Upper lobe of right lung (tissue), 1 donor: ENCODE data around the gene ID1. TPM values are rescaled to one million over a fixed set of nuclear protein-coding genes. Genes with fewer than 3 reads are reported as not detected.
A peak's percentile ranks its signal among the peaks of the same experiment; 100 is the strongest.

ENCODE experiments used
- ATAC-seq: fragments of 200-7000 bp; cut with Tn5 transposase; one replicate; pipeline ENCODE4 v1.9.1; 2020; ENCODE audit warnings: mild to moderate bottlenecking, moderate library complexity
- DNase-seq: peaks from one replicate; pipeline ENCODE4 v3.0.0-alpha.2; 2020
- H3K27ac ChIP-seq: fragments of 200-600 bp; one replicate; pipeline ENCODE4 v1.8.0; 2022
- H3K27me3 ChIP-seq: fragments of 200-600 bp; one replicate; pipeline ENCODE4 v1.8.0; 2022; ENCODE audit warnings: mild to moderate bottlenecking
- H3K36me3 ChIP-seq: fragments of 200-600 bp; one replicate; pipeline ENCODE4 v1.8.0; 2022
- H3K4me1 ChIP-seq: fragments of 200-600 bp; one replicate; pipeline ENCODE4 v1.8.0; 2022
- H3K4me3 ChIP-seq: fragments of 200-600 bp; one replicate; pipeline ENCODE4 v1.8.0; 2022; ENCODE audit warnings: mild to moderate bottlenecking
- H3K9me3 ChIP-seq: fragments of 200-600 bp; one replicate; pipeline ENCODE4 v1.8.0; 2022
- intact Hi-C: fragments of 100-400 bp; cut with DNase I; formaldehyde crosslinking; loops from one replicate; pipeline ENCODE4 v1.11.0; 2022
- long read RNA-seq: library from polyadenylated mRNA; unstranded; transcript quantifications from one replicate; pipeline ENCODE4 v2.0.0, GENCODE V29; 2021
- total RNA-seq: library from RNA; stranded (reverse); fragmentation: NEBNext Ultra II Directional; extraction: Animal tissue kit (Norgen Biotek cat#: 25700); gene quantifications from one replicate; pipeline ENCODE4 v1.2.1, GENCODE V29; 2021
- TF ChIP-seq, protein P1 (sequence below): fragments of 200-600 bp; IDR thresholded peaks from one replicate; pipeline ENCODE4 v1.8.0; 2022; ENCODE audit warnings: antibody characterized with exemption
- donor health status: DM: no; HTN: yes; CAD: no; lungs with severe emphysema.

Gene ID1, protein sequence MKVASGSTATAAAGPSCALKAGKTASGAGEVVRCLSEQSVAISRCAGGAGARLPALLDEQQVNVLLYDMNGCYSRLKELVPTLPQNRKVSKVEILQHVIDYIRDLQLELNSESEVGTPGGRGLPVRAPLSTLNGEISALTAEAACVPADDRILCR
- 515 TPM for total RNA-seq
- long read RNA-seq, transcript ID1-202 (2 exons, 994 nt): major isoform, 122 of 157 reads
- long read RNA-seq, transcript ID1-201 (1 exons, 1,233 nt): minor isoform, 34 of 157 reads
- long read RNA-seq, partial matches to known transcripts: 0 of 157 reads
- long read RNA-seq, other reads (novel, unspliced or antisense): 1 of 157 reads

DNA sequence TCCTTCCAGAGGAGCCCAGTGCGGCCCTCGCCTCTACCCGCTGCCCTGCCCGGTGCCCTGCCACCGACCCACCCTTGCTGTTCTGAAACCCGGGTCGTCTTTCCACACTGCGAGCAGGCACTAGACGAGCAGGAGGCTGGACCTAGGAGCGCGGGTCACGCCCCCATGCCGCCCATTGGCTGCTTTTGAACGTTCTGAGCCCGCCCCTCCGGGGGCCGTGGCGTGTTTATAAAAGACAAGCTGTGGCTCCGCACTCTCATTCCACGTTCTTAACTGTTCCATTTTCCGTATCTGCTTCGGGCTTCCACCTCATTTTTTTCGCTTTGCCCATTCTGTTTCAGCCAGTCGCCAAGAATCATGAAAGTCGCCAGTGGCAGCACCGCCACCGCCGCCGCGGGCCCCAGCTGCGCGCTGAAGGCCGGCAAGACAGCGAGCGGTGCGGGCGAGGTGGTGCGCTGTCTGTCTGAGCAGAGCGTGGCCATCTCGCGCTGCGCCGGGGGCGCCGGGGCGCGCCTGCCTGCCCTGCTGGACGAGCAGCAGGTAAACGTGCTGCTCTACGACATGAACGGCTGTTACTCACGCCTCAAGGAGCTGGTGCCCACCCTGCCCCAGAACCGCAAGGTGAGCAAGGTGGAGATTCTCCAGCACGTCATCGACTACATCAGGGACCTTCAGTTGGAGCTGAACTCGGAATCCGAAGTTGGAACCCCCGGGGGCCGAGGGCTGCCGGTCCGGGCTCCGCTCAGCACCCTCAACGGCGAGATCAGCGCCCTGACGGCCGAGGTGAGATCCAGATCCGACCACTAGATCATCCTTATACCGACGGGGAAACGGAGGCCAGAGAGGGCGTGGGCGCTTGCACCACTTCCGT, at the start of gene ID1:
Gene ID1, plus strand, starts transcription at position 259 of the 871 bp plus-strand sequence. Its CDS starts 99 bp downstream, at position 358.
- H3K4me1 ChIP-seq: peaks cover 33% of the 10 kb centered on the region
- H3K9me3 ChIP-seq: no peaks in the 10 kb centered on the region
- peak within 1 kb of the TSS; percentile 88 for H3K4me3 ChIP-seq
- peak; percentile 97 for DNase-seq
- intact Hi-C loops: no loop called here
- no peaks in the 10 kb centered on the region for H3K27me3 ChIP-seq
- peaks cover 8% of the 10 kb centered on the region for H3K36me3 ChIP-seq
- TF ChIP-seq, protein P1, sequence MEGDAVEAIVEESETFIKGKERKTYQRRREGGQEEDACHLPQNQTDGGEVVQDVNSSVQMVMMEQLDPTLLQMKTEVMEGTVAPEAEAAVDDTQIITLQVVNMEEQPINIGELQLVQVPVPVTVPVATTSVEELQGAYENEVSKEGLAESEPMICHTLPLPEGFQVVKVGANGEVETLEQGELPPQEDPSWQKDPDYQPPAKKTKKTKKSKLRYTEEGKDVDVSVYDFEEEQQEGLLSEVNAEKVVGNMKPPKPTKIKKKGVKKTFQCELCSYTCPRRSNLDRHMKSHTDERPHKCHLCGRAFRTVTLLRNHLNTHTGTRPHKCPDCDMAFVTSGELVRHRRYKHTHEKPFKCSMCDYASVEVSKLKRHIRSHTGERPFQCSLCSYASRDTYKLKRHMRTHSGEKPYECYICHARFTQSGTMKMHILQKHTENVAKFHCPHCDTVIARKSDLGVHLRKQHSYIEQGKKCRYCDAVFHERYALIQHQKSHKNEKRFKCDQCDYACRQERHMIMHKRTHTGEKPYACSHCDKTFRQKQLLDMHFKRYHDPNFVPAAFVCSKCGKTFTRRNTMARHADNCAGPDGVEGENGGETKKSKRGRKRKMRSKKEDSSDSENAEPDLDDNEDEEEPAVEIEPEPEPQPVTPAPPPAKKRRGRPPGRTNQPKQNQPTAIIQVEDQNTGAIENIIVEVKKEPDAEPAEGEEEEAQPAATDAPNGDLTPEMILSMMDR: no peak
- H3K27ac ChIP-seq: peak within 1 kb of the TSS; percentile 95
- ATAC-seq: peak; percentile 82

DNA sequence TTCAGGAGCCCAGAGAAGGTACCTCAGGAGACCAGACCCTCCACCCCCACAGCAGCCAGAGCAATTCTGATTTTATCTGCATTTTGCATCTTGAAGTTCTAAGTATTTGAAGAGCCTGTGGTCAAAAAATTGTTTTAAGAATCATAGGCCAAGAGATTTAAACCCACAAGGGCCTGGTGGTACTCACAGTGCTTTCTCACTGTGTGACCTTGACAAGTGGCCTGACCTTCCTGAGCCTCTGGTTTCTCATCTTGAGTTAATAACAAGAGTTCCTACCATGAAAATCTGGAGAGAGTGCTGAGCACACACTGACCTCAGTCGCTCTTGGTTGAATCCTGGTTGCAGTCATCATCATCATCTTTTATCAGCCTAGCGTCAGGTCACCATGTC, 45.4 kb upstream of the ID1 start:
- H3K9me3 ChIP-seq: no peaks in the 10 kb centered on the region
- peaks cover 19% of the 10 kb centered on the region for H3K4me1 ChIP-seq
- no peak for ATAC-seq
- TF ChIP-seq, protein P1: no peak
- no peaks in the 10 kb centered on the region for H3K27me3 ChIP-seq
- intact Hi-C loops: loop anchor here (5.0 kb wide), 1 partner anchor 53 kb away; no protein-coding TSS in a partner anchor
- H3K27ac ChIP-seq: no peak overlapping the region
- peaks cover 71% of the 10 kb centered on the region for H3K36me3 ChIP-seq
- DNase-seq: no peak
- no peak overlapping the region for H3K4me3 ChIP-seq

DNA sequence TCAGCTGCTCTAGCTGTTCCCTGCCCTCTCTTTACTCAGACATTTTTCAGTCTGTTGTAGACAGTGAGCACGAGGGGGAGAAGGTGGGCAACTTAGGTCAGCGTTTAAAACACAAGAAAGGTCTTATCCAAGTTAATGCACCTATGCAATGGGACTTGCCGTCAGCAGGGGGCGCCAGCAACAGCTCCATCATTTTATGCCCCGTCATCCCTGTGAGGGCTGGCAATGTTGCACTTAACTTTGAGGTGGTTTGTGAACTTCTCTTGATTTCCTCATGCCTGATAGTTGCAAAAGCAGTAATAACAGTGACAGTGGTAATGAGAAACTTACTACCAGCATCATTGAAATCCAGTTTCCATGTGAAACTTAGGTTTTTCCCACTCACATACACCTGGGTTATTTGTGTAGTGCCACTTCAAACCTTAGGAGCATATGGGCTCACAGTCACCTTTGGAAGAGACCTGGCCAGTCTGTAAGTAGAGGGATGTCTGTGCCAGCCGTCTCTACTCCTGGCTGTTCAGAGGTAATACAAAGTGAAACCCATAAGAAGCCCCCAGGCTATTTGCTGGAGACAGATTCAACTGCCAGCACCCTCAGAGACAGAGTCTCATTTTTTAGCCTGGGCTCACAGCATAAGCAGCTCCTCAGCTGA, 44.9 kb upstream of the ID1 start:
- ATAC-seq (peak; percentile 80), DNase-seq (peak; percentile 87)
- Histone ChIP-seq H3K4me1 (peaks cover 19% of the 10 kb centered on the region), H3K27me3 (no peaks in the 10 kb centered on the region), H3K9me3 (no peaks in the 10 kb centered on the region), H3K4me3 (no peak overlapping the region), H3K27ac (peak overlapping the region; percentile 64), H3K36me3 (peaks cover 69% of the 10 kb centered on the region)
- TF ChIP-seq, protein P1: peak; percentile 92
- intact Hi-C loops: loop anchor here (5.0 kb wide), 1 partner anchor 52 kb away; no protein-coding TSS in a partner anchor

DNA sequence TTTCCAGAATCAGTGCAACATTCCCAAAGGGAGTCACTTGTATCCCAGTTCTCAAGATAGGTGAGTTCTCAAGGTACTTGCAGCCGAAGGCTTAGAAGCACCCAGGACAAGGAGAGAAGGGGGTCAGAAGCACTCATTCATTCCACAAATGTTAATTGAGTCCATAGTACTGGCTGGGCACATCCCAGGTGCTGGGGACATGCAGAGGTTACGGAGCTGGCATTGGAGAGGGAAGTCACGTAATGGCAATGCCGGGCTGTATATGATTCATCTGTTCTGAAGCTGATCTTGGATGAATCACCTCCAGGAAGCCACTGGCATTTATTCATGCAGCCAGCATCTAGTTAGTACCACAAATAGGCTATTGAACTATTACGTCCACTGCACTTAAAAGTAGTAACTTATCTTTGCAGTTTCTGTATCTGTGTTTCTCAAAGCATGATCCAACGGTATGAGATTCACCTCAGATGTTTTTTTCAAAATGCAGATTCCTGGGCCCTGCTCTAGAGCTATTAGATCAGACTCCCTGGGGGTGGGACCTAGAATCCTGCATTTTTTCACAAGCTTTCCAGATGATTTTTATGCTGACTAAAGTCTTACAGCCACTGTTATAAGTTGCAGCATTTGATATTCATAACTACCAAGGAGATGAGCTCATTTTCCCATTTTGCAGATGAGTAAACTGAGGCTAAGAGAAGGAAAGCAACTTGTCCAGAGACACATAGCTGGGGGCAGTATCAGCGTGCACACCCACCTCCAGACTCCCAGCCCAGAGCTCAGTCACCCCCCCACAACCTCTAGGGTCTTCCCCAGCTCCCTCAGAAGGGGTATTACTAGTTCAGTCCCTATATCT, 44.1 kb upstream of the ID1 start:
- TF ChIP-seq, protein P1: no peak
- no peak overlapping the region for H3K4me3 ChIP-seq
- H3K9me3 ChIP-seq: no peaks in the 10 kb centered on the region
- intact Hi-C loops: loop anchor here (5.0 kb wide), 1 partner anchor 51 kb away; no protein-coding TSS in a partner anchor
- no peaks in the 10 kb centered on the region for H3K27me3 ChIP-seq
- H3K27ac ChIP-seq: peak overlapping the region; percentile 64
- H3K36me3 ChIP-seq: peaks cover 69% of the 10 kb centered on the region
- H3K4me1 ChIP-seq: peaks cover 19% of the 10 kb centered on the region
- ATAC-seq (peak; percentile 7), DNase-seq (no peak)
